Testis (tissue), 5 donors: ENCODE measurements around the gene EPHA4. TPM values are rescaled to one million over a fixed set of nuclear protein-coding genes. Genes with fewer than 3 reads are reported as not detected.
A peak's percentile ranks its signal among the peaks of the same experiment; 100 is the strongest.

Experiments used
- DNase-seq: peaks from one replicate; pipeline ENCODE4 v3.0.0-alpha.2; 2019
- H3K27ac ChIP-seq, 2 donors: fragments of 200-600 bp; sonication (generic); one replicate each; pipeline ENCODE4 v1.5.1; 2019
- H3K27me3 ChIP-seq: fragments of 200-600 bp; sonication (generic); one replicate; pipeline ENCODE4 v1.5.1; 2019
- H3K36me3 ChIP-seq: fragments of 200-600 bp; sonication (generic); one replicate; pipeline ENCODE4 v1.5.1; 2017; ENCODE audit warnings: low read depth; ENCODE audit errors: missing control alignments
- H3K4me1 ChIP-seq: fragments of 200-600 bp; sonication (generic); one replicate; pipeline ENCODE4 v1.5.1; 2019
- H3K4me3 ChIP-seq, 2 donors: fragments of 200-600 bp; sonication (generic); one replicate each; pipeline ENCODE4 v1.5.1; 2017 to 2019
- H3K9me3 ChIP-seq: fragments of 200-600 bp; sonication (generic); one replicate; pipeline ENCODE4 v1.5.1; 2017
- CTCF ChIP-seq, 3 experiments: fragments of 450-650 bp in 2 of 3; fragments of 200-600 bp in 1 of 3; sonication (generic) in 1 of 3; IDR thresholded peaks; one replicate each; pipeline ENCODE4 v1.5.1; 2016 to 2019; ENCODE audit warnings: antibody characterized with exemption in 3 of 3, mild to moderate bottlenecking in 2 of 3, moderate library complexity in 1 of 3
- POLR2A ChIP-seq: fragments of 450-650 bp; IDR thresholded peaks from one replicate; pipeline ENCODE4 v1.6.1; 2017; ENCODE audit warnings: antibody characterized with exemption, mild to moderate bottlenecking, moderate library complexity
- WGBS, 2 donors: methylation state at CpG; one replicate each; pipeline ENCODE4 v1.1.5; 2018; 5-methylcytosine and 5-hydroxymethylcytosine counted together
- intact Hi-C: fragments of 100-400 bp; cut with DNase I; formaldehyde crosslinking; loops from one replicate; pipeline ENCODE4 v1.15.1; 2023; ENCODE audit warnings: low total_unique reads
- long read RNA-seq, 2 donors: transcript quantifications; one replicate each; lab custom pipeline, GENCODE V29; 2026
- polyA plus RNA-seq: library from polyadenylated mRNA; stranded (reverse); fragments of 350-450 nt; fragmentation: Illumina TruSeq; extraction: RNeasy Lipid Tissue Mini Kit (QIAGEN cat#74804); gene quantifications from one replicate; pipeline ENCODE4 v1.2.3, GENCODE V29; 2014; ENCODE audit warnings: low read depth, low replicate concordance; ENCODE audit not compliant: insufficient read depth
- total RNA-seq, 2 donors: library from RNA; depleted of rRNA; stranded (reverse); fragments of >200 nt; gene quantifications; one replicate each; pipeline ENCODE4 v1.2.3, GENCODE V29; 2016

Gene EPHA4
- total RNA-seq, result 100 to 1,000 TPM; 134 to 139 TPM
- 47.4 TPM for polyA plus RNA-seq
- long read RNA-seq, donor 1, transcript EPHA4-211 (2 exons, 2,893 nt), result major isoform, 6 of 6 reads
- long read RNA-seq, donor 1, partial matches to known transcripts, result 0 of 6 reads
- long read RNA-seq, donor 1, other reads (novel, unspliced or antisense), result 0 of 6 reads
- long read RNA-seq, donor 2, result 0 reads

- DNase-seq, result peak; percentile 93
- peaks cover 5% of the 10 kb centered on the region for H3K4me1 ChIP-seq
- no peaks in the 10 kb centered on the region for H3K9me3 ChIP-seq
- peak within 1 kb of the TSS; percentile 72 to 73 for H3K4me3 ChIP-seq
- WGBS, 2 donors, result 1% methylated on average over 15 to 55 of the region's 55 CpGs
- no peaks in the 10 kb centered on the region for H3K27me3 ChIP-seq
- intact Hi-C loops, result loop anchor here (5.0 kb wide), 1 partner anchor 885 kb away; no protein-coding TSS in a partner anchor
- H3K36me3 ChIP-seq, result no peaks in the 10 kb centered on the region
- TF ChIP-seq POLR2A (peak; percentile 71), CTCF (IDR thresholded peaks at IDR 0.05) (peak; percentile 10 to 27 (median 23))
- H3K27ac ChIP-seq, result peak within 1 kb of the TSS; percentile 86 to 91
These were observed at the start of gene EPHA4 for GRCh38 chr2:221572219-221572820. Gene EPHA4 (minus strand): TSS chr2:221572304. CDS start chr2:221572248, 56 bp downstream.

GRCh38 chr2:221618007-221618406 lies 45.9 kb upstream of the EPHA4 start:
- no peaks in the 10 kb centered on the region for H3K27me3 ChIP-seq
- DNase-seq, result no peak
- no peaks in the 10 kb centered on the region for H3K36me3 ChIP-seq
- 79% methylated on average over 2 of the region's 2 CpGs for WGBS, 2 donors
- no peaks in the 10 kb centered on the region for H3K4me1 ChIP-seq
- no peaks in the 10 kb centered on the region for H3K9me3 ChIP-seq
- no peak overlapping the region for H3K27ac ChIP-seq
- intact Hi-C loops, result no loop called here
- H3K4me3 ChIP-seq, result no peak overlapping the region
- no peak for TF ChIP-seq POLR2A
- TF ChIP-seq CTCF (IDR thresholded peaks at IDR 0.05), result no peak

GRCh38 chr2:221616561-221616960 lies 44.5 kb upstream of the EPHA4 start:
- Histone ChIP-seq H3K4me1 (no peaks in the 10 kb centered on the region), H3K9me3 (no peaks in the 10 kb centered on the region), H3K4me3 (no peak overlapping the region), H3K27ac (no peak overlapping the region), H3K36me3 (no peaks in the 10 kb centered on the region), H3K27me3 (no peaks in the 10 kb centered on the region)
- 86 to 90% methylated on average over 13 of the region's 13 CpGs for WGBS, 2 donors
- intact Hi-C loops, result no loop called here
- no peak for DNase-seq
- TF ChIP-seq CTCF (IDR thresholded peaks at IDR 0.05) (no peak), POLR2A (no peak)

- H3K36me3 ChIP-seq, result no peaks in the 10 kb centered on the region
- no peak overlapping the region for H3K4me3 ChIP-seq
- H3K27ac ChIP-seq, result no peak overlapping the region
- intact Hi-C loops, result no loop called here
- DNase-seq, result no peak
- H3K4me1 ChIP-seq, result no peaks in the 10 kb centered on the region
- no peaks in the 10 kb centered on the region for H3K27me3 ChIP-seq
- H3K9me3 ChIP-seq, result no peaks in the 10 kb centered on the region
- TF ChIP-seq CTCF (IDR thresholded peaks at IDR 0.05) (no peak), POLR2A (no peak)
- WGBS, 2 donors, result 55 to 58% methylated on average over 6 of the region's 6 CpGs
These were observed 42.2 kb upstream of the EPHA4 start for GRCh38 chr2:221614274-221614673.

- H3K9me3 ChIP-seq, result no peaks in the 10 kb centered on the region
- 86 to 95% methylated on average over 6 of the region's 6 CpGs for WGBS, 2 donors
- H3K27ac ChIP-seq, result no peak overlapping the region
- H3K27me3 ChIP-seq, result no peaks in the 10 kb centered on the region
- DNase-seq, result no peak
- no peaks in the 10 kb centered on the region for H3K4me1 ChIP-seq
- intact Hi-C loops, result no loop called here
- no peaks in the 10 kb centered on the region for H3K36me3 ChIP-seq
- no peak for TF ChIP-seq CTCF (IDR thresholded peaks at IDR 0.05)
- no peak for TF ChIP-seq POLR2A
- no peak overlapping the region for H3K4me3 ChIP-seq
These were observed 40.7 kb upstream of the EPHA4 start for GRCh38 chr2:221612800-221613199.
